Gastroesophageal sphincter (tissue), 3 donors: ENCODE data around the gene PSMB5.

Experiments used
- CTCF ChIP-seq, 4 experiments: fragments of 200-600 bp in 2 of 4; fragments of 450-650 bp in 2 of 4; sonication (generic) in 1 of 4; IDR thresholded peaks; one replicate each; pipeline ENCODE4 v1.5.1; 2017 to 2019; ENCODE audit warnings: antibody characterized with exemption in 4 of 4, mild to moderate bottlenecking in 2 of 4, moderate library complexity in 2 of 4
- POLR2A ChIP-seq, 2 donors: fragments of 450-650 bp; IDR thresholded peaks; one replicate each; pipeline ENCODE4 v1.6.1; 2017; ENCODE audit warnings: antibody characterized with exemption in 2 of 2, mild to moderate bottlenecking in 2 of 2, moderate library complexity in 1 of 2

GRCh38 chr14:23071244-23071920, 36.7 kb upstream of the PSMB5 start:
- TF ChIP-seq CTCF (IDR thresholded peaks at IDR 0.05) (peak in 1 of 4 experiments; percentile 37), POLR2A (IDR thresholded peaks at IDR 0.05) (no peak)
